ENCODE measurements around the gene FLT4.

Gene FLT4

DNA sequence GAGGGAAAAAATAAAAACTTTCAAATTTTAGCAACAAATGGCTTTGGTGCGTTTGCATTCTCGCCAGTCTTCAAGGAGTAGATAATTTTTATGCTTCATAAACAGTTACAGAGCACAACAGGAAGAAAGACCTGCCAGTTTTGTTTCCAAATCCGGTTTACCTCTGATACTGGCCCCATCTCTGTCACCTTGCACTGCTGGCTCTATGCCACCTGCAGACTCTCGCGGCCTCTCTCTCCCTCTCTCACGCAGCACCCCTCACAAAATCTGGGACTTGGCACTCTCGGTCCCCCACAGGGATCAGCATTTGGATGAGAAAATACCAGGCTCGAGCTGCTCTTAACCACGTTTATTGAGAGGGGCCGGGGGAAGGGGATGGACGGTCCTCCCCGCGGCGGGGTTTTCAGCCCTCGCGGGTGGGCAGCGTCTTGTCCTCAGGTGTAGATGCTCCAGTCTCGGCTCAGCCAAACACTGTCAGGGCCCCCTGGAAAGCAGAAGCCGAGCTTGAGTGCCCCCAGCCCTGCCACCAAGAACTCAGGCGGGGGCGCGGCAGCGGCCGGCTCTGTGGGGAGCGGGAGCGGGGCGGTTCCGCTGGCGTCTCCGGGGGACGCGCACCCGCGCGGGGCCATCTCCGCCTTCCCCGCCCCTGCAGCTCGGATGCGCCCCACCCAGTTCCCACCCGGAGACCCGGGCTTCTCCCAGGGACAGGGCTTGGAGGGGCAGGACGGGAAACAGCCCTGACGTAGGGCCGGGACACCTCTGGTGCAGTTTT, 59.4 kb downstream of the FLT4 start:
- TF ChIP-seq NFIC (IDR thresholded peaks at IDR 0.05): peak; percentile 42; the same call in 1 of the 2 replicates
- TF ChIP-seq, protein P1, sequence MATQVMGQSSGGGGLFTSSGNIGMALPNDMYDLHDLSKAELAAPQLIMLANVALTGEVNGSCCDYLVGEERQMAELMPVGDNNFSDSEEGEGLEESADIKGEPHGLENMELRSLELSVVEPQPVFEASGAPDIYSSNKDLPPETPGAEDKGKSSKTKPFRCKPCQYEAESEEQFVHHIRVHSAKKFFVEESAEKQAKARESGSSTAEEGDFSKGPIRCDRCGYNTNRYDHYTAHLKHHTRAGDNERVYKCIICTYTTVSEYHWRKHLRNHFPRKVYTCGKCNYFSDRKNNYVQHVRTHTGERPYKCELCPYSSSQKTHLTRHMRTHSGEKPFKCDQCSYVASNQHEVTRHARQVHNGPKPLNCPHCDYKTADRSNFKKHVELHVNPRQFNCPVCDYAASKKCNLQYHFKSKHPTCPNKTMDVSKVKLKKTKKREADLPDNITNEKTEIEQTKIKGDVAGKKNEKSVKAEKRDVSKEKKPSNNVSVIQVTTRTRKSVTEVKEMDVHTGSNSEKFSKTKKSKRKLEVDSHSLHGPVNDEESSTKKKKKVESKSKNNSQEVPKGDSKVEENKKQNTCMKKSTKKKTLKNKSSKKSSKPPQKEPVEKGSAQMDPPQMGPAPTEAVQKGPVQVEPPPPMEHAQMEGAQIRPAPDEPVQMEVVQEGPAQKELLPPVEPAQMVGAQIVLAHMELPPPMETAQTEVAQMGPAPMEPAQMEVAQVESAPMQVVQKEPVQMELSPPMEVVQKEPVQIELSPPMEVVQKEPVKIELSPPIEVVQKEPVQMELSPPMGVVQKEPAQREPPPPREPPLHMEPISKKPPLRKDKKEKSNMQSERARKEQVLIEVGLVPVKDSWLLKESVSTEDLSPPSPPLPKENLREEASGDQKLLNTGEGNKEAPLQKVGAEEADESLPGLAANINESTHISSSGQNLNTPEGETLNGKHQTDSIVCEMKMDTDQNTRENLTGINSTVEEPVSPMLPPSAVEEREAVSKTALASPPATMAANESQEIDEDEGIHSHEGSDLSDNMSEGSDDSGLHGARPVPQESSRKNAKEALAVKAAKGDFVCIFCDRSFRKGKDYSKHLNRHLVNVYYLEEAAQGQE (IDR thresholded peaks at IDR 0.05; ENCODE audit: low read depth): no peak

DNA sequence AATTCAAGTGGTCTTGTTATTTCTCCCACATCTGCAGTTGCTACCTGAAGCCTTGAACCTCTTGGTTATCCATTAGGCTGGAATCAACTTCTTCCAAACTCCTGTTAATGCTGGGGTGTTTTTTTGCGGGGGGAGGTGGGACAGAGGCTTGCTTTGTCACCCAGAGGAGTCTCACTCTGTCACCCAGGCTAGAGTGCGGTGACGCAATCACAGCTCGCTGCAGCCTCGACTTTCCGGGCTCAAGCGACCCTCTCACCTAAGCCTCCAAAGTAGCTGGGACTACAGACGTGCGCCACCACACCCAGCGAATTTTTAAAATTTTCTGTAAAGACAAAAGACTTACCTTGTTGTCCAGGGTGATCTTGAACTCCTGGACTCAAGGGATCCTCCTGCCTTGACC, 62.5 kb downstream of the FLT4 start:
- no peak for TF ChIP-seq TAF1 (IDR thresholded peaks at IDR 0.05; ENCODE audit: low read depth)
- no peak for TF ChIP-seq RAD21 (IDR thresholded peaks at IDR 0.05; ENCODE audit: low read depth)
- TF ChIP-seq CEBPB (IDR thresholded peaks at IDR 0.05): 0 out of 2 replicates have a peak, but pooled peaks have one; percentile 20
- no peak for TF ChIP-seq FOXM1 (IDR thresholded peaks at IDR 0.05; ENCODE audit: borderline replicate concordance, low read depth)

DNA sequence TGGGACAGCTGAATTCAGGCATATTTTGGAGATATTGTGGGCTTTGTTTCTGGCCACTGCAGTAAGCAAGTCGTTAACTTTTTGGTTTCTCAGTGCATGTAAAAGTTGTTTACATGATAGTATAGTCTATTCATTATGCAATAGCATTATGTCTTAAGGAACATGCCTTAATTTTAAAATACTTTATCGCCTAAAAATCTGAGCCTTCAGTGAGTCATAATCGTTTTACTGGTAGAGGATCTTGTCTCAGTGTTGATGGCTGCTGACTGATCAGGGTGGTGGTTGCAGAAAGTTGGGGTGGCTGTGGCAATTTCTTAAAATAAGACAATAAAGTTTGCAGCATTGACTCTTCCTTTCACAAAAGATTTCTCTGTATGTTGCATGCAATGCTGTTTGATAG, 63.2 kb downstream of the FLT4 start:
- no peak for TF ChIP-seq ZBTB7A (IDR thresholded peaks at IDR 0.05; ENCODE audit: low read depth)
- no peak for TF ChIP-seq EGR1 (IDR thresholded peaks at IDR 0.05)
- TF ChIP-seq, protein P2, sequence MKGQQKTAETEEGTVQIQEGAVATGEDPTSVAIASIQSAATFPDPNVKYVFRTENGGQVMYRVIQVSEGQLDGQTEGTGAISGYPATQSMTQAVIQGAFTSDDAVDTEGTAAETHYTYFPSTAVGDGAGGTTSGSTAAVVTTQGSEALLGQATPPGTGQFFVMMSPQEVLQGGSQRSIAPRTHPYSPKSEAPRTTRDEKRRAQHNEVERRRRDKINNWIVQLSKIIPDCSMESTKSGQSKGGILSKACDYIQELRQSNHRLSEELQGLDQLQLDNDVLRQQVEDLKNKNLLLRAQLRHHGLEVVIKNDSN (IDR thresholded peaks at IDR 0.05): no peak
- no peak for TF ChIP-seq TAF1 (IDR thresholded peaks at IDR 0.05; ENCODE audit: low read depth)
- TF ChIP-seq, protein P3, sequence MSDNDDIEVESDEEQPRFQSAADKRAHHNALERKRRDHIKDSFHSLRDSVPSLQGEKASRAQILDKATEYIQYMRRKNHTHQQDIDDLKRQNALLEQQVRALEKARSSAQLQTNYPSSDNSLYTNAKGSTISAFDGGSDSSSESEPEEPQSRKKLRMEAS (IDR thresholded peaks at IDR 0.05): no peak
- no peak for TF ChIP-seq TEAD4 (IDR thresholded peaks at IDR 0.05)
- TF ChIP-seq CEBPB (IDR thresholded peaks at IDR 0.05): no peak

DNA sequence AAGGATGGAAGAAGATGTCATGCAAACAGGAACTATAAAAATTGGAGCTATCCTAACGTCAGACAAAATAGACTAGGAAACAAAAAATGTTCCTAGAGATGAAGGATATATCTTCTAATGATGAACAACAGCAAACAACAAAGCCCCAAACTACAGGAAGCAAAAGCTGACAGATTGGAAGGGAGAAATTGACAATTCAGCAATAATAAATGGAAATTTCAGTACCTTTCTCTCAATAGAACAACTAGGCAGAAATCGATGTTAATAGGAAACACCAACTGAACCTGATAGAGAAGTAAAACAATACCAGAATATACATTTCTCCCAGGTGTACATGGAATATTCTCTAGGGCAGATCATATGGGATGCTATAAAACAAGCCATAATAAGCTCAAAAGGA, 65.7 kb downstream of the FLT4 start:
- TF ChIP-seq TCF12 (IDR thresholded peaks at IDR 0.05; ENCODE audit: low read depth): no peak
- TF ChIP-seq, protein P2 (IDR thresholded peaks at IDR 0.05): no peak
- TF ChIP-seq, protein P3 (IDR thresholded peaks at IDR 0.05): no peak

DNA sequence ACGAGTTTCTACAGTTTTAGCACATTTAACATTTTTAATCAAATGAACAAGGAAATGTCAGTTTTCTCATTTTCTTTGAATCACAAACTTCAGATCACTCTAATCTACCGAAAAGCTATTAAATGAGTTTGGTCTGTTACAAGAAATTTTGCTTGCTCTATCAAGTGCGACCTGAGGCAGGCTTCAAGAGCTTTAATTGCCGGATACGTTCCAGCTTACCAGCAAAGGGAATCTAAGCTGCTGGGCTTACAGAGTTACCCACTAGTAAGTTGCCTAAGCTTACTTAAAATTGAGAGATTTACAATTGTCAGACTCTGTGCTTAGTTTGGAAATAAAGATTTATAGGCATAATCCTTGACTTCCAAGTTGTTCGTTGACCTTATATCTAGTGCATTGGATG, 68.7 kb downstream of the FLT4 start:
- TF ChIP-seq YY1 (IDR thresholded peaks at IDR 0.05; ENCODE audit: low read depth): no peak
- TF ChIP-seq EP300 (IDR thresholded peaks at IDR 0.05; ENCODE audit: borderline replicate concordance): no peak
- TF ChIP-seq NFIC (IDR thresholded peaks at IDR 0.05): no peak
- no peak for TF ChIP-seq CEBPB (IDR thresholded peaks at IDR 0.05)
- TF ChIP-seq, protein P2 (IDR thresholded peaks at IDR 0.05): no peak
- TF ChIP-seq CREB1 (IDR thresholded peaks at IDR 0.05; ENCODE audit: low read depth): no peak
- TF ChIP-seq TCF12 (IDR thresholded peaks at IDR 0.05; ENCODE audit: low read depth): no peak
- TF ChIP-seq ZBTB7A (IDR thresholded peaks at IDR 0.05; ENCODE audit: low read depth): no peak
- TF ChIP-seq FOXM1 (IDR thresholded peaks at IDR 0.05; ENCODE audit: borderline replicate concordance, low read depth): no peak
- no peak for TF ChIP-seq EGR1 (IDR thresholded peaks at IDR 0.05)
- TF ChIP-seq, protein P1 (IDR thresholded peaks at IDR 0.05; ENCODE audit: low read depth): no peak
- TF ChIP-seq RAD21 (IDR thresholded peaks at IDR 0.05; ENCODE audit: low read depth): no peak
- TF ChIP-seq, protein P3 (IDR thresholded peaks at IDR 0.05): no peak
- no peak for TF ChIP-seq TAF1 (IDR thresholded peaks at IDR 0.05; ENCODE audit: low read depth)
- TF ChIP-seq TEAD4 (IDR thresholded peaks at IDR 0.05): no peak

DNA sequence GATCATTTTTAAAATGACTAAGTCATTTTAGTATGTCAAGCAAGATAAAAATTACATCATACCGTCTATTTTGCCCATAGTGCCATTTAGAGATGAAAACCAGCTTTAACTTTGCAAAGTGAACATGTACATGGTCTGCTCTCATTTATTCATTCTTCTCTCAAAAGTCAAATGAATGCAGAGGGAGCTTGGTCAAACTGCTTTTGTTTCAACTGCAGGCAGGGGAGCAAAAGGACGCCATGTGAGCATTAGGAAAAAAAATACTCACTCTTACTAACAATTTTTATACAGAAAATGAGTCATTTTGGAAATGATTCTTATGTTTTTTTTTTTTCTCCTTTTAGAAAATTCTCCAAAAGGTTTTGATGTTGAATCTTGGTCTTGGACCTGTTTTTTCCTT, 73.8 kb downstream of the FLT4 start:
- no peak for TF ChIP-seq EP300 (IDR thresholded peaks at IDR 0.05; ENCODE audit: borderline replicate concordance)
- no peak for TF ChIP-seq NFIC (IDR thresholded peaks at IDR 0.05)
- TF ChIP-seq, protein P2 (IDR thresholded peaks at IDR 0.05): no peak
- no peak for TF ChIP-seq TEAD4 (IDR thresholded peaks at IDR 0.05)
- no peak for TF ChIP-seq RAD21 (IDR thresholded peaks at IDR 0.05; ENCODE audit: low read depth)
- no peak for TF ChIP-seq TCF12 (IDR thresholded peaks at IDR 0.05; ENCODE audit: low read depth)
- TF ChIP-seq CREB1 (IDR thresholded peaks at IDR 0.05; ENCODE audit: low read depth): no peak
- no peak for TF ChIP-seq EGR1 (IDR thresholded peaks at IDR 0.05)
- no peak for TF ChIP-seq CEBPB (IDR thresholded peaks at IDR 0.05)
- TF ChIP-seq, protein P1 (IDR thresholded peaks at IDR 0.05; ENCODE audit: low read depth): no peak
- no peak for TF ChIP-seq YY1 (IDR thresholded peaks at IDR 0.05; ENCODE audit: low read depth)
- no peak for TF ChIP-seq ZBTB7A (IDR thresholded peaks at IDR 0.05; ENCODE audit: low read depth)
- no peak for TF ChIP-seq FOXM1 (IDR thresholded peaks at IDR 0.05; ENCODE audit: borderline replicate concordance, low read depth)

Data from Ishikawa (cell line).